Measurements from ENCODE around the gene LPAR2. TPM values are rescaled to one million over a fixed set of nuclear protein-coding genes. Genes with fewer than 3 reads are reported as not detected.

The LPAR2 gene
- polyA plus RNA-seq, 1 donor (not counting 4 experiments of a cell fraction or from before 2014, with no cell fraction given) = 7.3 TPM

GRCh38 chr19:19619849-19620210 lies 8.2 kb downstream of the LPAR2 start:
- H3K79me2 ChIP-seq (ENCODE audit: control insufficient read depth, insufficient read depth, low read length) = no peaks in the 10 kb centered on the region
- no peaks in the 10 kb centered on the region for H4K20me1 ChIP-seq (ENCODE audit: control insufficient read depth, extremely low read depth, insufficient read depth, low read length)
- no peak overlapping the region for H3K27ac ChIP-seq (ENCODE audit: control insufficient read depth, insufficient read depth, low read length)
- H3K9me3 ChIP-seq (ENCODE audit: control insufficient read depth, low read depth, low read length) = no peaks in the 10 kb centered on the region
- H3K36me3 ChIP-seq (ENCODE audit: control insufficient read depth in 2 of 2, extremely low read depth in 1 of 2, insufficient read depth in 2 of 2, low read length in 2 of 2) = peaks cover 0 to 1% of the 10 kb centered on the region in 2 experiments
- no peak overlapping the region for H2AFZ ChIP-seq (ENCODE audit: control insufficient read depth, low read length)
- H3K27me3 ChIP-seq (ENCODE audit: control insufficient read depth, extremely low read depth, insufficient read depth, low read length) = no peaks in the 10 kb centered on the region
- FAIRE-seq (no peak), DNase-seq (ENCODE audit: low read depth, low spot score) (no peak)
- H3K4me2 ChIP-seq (ENCODE audit: control insufficient read depth, extremely low read depth, insufficient read depth, low read depth, low read length) = no peak overlapping the region
- H3K4me3 ChIP-seq (ENCODE audit: control insufficient read depth in 2 of 3, extremely low read depth in 1 of 3, insufficient read depth in 2 of 3, low read depth in 1 of 3, low read length in 3 of 3) = no peak overlapping the region
- dilution Hi-C loops (cut with MboI; ENCODE audit: extremely low pct_ligation_motif_present, low sequenced_read_pairs) = no loop called here
- no peaks in the 10 kb centered on the region for H3K9me1 ChIP-seq (ENCODE audit: control insufficient read depth, extremely low read depth, insufficient read depth, low read length)
- no peaks in the 10 kb centered on the region for H3K4me1 ChIP-seq (ENCODE audit: control insufficient read depth, extremely low read depth, insufficient read depth, low read length)
- no peak overlapping the region for H3K9ac ChIP-seq (ENCODE audit: control insufficient read depth, extremely low read depth, insufficient read depth, low read length)
- no peak for TF ChIP-seq CTCF (optimal IDR thresholded peaks at IDR 0.05 in 1 of 3, IDR thresholded peaks at IDR 0.05 in 1 of 3, conservative IDR thresholded peaks at IDR 0.05 in 1 of 3; ENCODE audit: extremely low read depth in 1 of 3, insufficient read depth in 2 of 3, low read length in 3 of 3)
- no peak for TF ChIP-seq EZH2 (IDR thresholded peaks at IDR 0.05; ENCODE audit: low read length)

- no peak overlapping the region for H3K9ac ChIP-seq (ENCODE audit: control insufficient read depth, extremely low read depth, insufficient read depth, low read length)
Measured at GRCh38 chr19:19619181-19619848, 8.7 kb downstream of the LPAR2 start.

More at GRCh38 chr19:19619181-19619848, 8.7 kb downstream of the LPAR2 start:
- dilution Hi-C loops (cut with MboI; ENCODE audit: extremely low pct_ligation_motif_present, low sequenced_read_pairs) = no loop called here
- H3K9me1 ChIP-seq (ENCODE audit: control insufficient read depth, extremely low read depth, insufficient read depth, low read length) = no peaks in the 10 kb centered on the region
- TF ChIP-seq EZH2 (IDR thresholded peaks at IDR 0.05; ENCODE audit: low read length) (no peak), CTCF (optimal IDR thresholded peaks at IDR 0.05 in 1 of 3, IDR thresholded peaks at IDR 0.05 in 1 of 3, conservative IDR thresholded peaks at IDR 0.05 in 1 of 3; ENCODE audit: extremely low read depth in 1 of 3, insufficient read depth in 2 of 3, low read length in 3 of 3) (no peak)
- H3K27ac ChIP-seq (ENCODE audit: control insufficient read depth, insufficient read depth, low read length) = no peak overlapping the region
- no peaks in the 10 kb centered on the region for H3K79me2 ChIP-seq (ENCODE audit: control insufficient read depth, insufficient read depth, low read length)
- no peaks in the 10 kb centered on the region for H3K9me3 ChIP-seq (ENCODE audit: control insufficient read depth, low read depth, low read length)
- DNase-seq (ENCODE audit: low read depth, low spot score) = no peak
- no peak overlapping the region for H3K4me3 ChIP-seq (ENCODE audit: control insufficient read depth in 2 of 3, extremely low read depth in 1 of 3, insufficient read depth in 2 of 3, low read depth in 1 of 3, low read length in 3 of 3)
- H2AFZ ChIP-seq (ENCODE audit: control insufficient read depth, low read length) = no peak overlapping the region
- H3K36me3 ChIP-seq (ENCODE audit: control insufficient read depth in 2 of 2, extremely low read depth in 1 of 2, insufficient read depth in 2 of 2, low read length in 2 of 2) = peaks cover 0 to 1% of the 10 kb centered on the region in 2 experiments
- H3K27me3 ChIP-seq (ENCODE audit: control insufficient read depth, extremely low read depth, insufficient read depth, low read length) = no peaks in the 10 kb centered on the region
- H3K4me1 ChIP-seq (ENCODE audit: control insufficient read depth, extremely low read depth, insufficient read depth, low read length) = no peaks in the 10 kb centered on the region
- no peaks in the 10 kb centered on the region for H4K20me1 ChIP-seq (ENCODE audit: control insufficient read depth, extremely low read depth, insufficient read depth, low read length)
- peak overlapping the region; percentile 54 for H3K4me2 ChIP-seq (ENCODE audit: control insufficient read depth, extremely low read depth, insufficient read depth, low read depth, low read length)
- FAIRE-seq = no peak

Measured in keratinocyte (primary cell).